Panc1 (cell line): Measurements from ENCODE around the gene KLHDC7A.
"Not testable (repeated sequence)": the region's sequence is repeated elsewhere in the genome, so short reads cannot be mapped to it uniquely, and the experiment has no call there.

ENCODE experiments used
- POLR2AphosphoS5 ChIP-seq: IDR thresholded peaks from 2 replicates; pipeline ENCODE4 v1.6.1; 2012; ENCODE audit warnings: mild to moderate bottlenecking, low read depth, low read length, moderate library complexity
- SIN3A ChIP-seq: IDR thresholded peaks from 2 replicates; pipeline ENCODE4 v1.6.1; 2012; ENCODE audit warnings: low read depth, mild to moderate bottlenecking, low read length, moderate library complexity, borderline replicate concordance; ENCODE audit not compliant: insufficient read depth
- TF ChIP-seq, protein P1 (sequence below): fragments of 450-650 bp; IDR thresholded peaks from 2 replicates; pipeline ENCODE4 v1.5.1; 2017; ENCODE audit warnings: mild to moderate bottlenecking
- TF ChIP-seq, protein P2 (sequence below), 2 experiments: IDR thresholded peaks; 2 replicates each; pipeline ENCODE4 v1.6.1; 2011 to 2012; ENCODE audit warnings: low read depth in 2 of 2, control low read depth in 1 of 2, low read length in 1 of 2, mild to moderate bottlenecking in 1 of 2, moderate library complexity in 1 of 2; ENCODE audit not compliant: insufficient read depth in 1 of 2

DNA sequence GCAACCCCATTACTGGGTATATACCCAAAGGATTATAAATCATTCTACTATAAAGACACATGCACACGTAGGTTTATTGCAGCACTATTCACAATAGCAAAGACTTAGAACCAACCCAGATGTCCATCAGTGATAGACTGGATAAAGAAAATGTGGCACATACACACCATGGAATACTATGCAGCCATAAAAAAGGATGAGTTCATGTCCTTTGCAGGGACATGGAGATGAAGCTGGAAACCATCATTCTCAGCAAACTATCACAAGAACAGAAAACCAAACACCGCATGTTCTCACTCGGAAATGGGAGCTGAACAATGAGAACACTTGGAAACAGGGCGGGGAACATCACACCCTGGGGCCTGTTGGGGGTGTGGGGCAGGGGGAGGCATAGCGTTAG is 18.2 kb upstream of the KLHDC7A start:
- TF ChIP-seq, protein P1, sequence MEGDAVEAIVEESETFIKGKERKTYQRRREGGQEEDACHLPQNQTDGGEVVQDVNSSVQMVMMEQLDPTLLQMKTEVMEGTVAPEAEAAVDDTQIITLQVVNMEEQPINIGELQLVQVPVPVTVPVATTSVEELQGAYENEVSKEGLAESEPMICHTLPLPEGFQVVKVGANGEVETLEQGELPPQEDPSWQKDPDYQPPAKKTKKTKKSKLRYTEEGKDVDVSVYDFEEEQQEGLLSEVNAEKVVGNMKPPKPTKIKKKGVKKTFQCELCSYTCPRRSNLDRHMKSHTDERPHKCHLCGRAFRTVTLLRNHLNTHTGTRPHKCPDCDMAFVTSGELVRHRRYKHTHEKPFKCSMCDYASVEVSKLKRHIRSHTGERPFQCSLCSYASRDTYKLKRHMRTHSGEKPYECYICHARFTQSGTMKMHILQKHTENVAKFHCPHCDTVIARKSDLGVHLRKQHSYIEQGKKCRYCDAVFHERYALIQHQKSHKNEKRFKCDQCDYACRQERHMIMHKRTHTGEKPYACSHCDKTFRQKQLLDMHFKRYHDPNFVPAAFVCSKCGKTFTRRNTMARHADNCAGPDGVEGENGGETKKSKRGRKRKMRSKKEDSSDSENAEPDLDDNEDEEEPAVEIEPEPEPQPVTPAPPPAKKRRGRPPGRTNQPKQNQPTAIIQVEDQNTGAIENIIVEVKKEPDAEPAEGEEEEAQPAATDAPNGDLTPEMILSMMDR, result not testable (repeated sequence)
- TF ChIP-seq POLR2AphosphoS5, SIN3A: not testable (repeated sequence)
- TF ChIP-seq, protein P2, sequence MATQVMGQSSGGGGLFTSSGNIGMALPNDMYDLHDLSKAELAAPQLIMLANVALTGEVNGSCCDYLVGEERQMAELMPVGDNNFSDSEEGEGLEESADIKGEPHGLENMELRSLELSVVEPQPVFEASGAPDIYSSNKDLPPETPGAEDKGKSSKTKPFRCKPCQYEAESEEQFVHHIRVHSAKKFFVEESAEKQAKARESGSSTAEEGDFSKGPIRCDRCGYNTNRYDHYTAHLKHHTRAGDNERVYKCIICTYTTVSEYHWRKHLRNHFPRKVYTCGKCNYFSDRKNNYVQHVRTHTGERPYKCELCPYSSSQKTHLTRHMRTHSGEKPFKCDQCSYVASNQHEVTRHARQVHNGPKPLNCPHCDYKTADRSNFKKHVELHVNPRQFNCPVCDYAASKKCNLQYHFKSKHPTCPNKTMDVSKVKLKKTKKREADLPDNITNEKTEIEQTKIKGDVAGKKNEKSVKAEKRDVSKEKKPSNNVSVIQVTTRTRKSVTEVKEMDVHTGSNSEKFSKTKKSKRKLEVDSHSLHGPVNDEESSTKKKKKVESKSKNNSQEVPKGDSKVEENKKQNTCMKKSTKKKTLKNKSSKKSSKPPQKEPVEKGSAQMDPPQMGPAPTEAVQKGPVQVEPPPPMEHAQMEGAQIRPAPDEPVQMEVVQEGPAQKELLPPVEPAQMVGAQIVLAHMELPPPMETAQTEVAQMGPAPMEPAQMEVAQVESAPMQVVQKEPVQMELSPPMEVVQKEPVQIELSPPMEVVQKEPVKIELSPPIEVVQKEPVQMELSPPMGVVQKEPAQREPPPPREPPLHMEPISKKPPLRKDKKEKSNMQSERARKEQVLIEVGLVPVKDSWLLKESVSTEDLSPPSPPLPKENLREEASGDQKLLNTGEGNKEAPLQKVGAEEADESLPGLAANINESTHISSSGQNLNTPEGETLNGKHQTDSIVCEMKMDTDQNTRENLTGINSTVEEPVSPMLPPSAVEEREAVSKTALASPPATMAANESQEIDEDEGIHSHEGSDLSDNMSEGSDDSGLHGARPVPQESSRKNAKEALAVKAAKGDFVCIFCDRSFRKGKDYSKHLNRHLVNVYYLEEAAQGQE (IDR thresholded peaks at IDR 0.05; ENCODE audit: insufficient read depth in 1 of 2, low read depth in 2 of 2, low read length in 1 of 2), result not testable (repeated sequence)
